Activated T-helper 1 cell treated with anti-CD3 and anti-CD28 coated beads, Interleukin-12 subunit alpha, Interleukin-12 subunit beta, Interleukin-2, Interleukin-4 antibody, amounts not matched to agents 30 ng/mL and 10 ng/mL and 1 ng/mL, durations not matched to agents 14 hours and 24 hours and 36 hours (primary cell): Measurements from ENCODE around the gene RAD51C. TPM values are rescaled to one million over a fixed set of nuclear protein-coding genes. Genes with fewer than 3 reads are reported as not detected.
A peak's percentile ranks its signal among the peaks of the same experiment; 100 is the strongest.
"Not testable (repeated sequence)": the region's sequence is repeated elsewhere in the genome, so short reads cannot be mapped to it uniquely, and the experiment has no call there.

Experiments used
- DNase-seq: peaks from one replicate; pipeline ENCODE4 v3.0.0; 2021; ENCODE audit warnings: low spot score
- H3K27ac Mint-ChIP-seq: one replicate; pipeline ENCODE4 v1.8.0; 2021; ENCODE audit warnings: mild to moderate bottlenecking, mixed read lengths
- H3K27me3 Mint-ChIP-seq: one replicate; pipeline ENCODE4 v1.8.0; 2022; ENCODE audit warnings: mild to moderate bottlenecking, moderate library complexity, mixed read lengths; ENCODE audit not compliant: insufficient read depth
- H3K36me3 Mint-ChIP-seq: one replicate; pipeline ENCODE4 v1.8.0; 2021; ENCODE audit warnings: low read depth, mixed read lengths
- H3K4me1 Mint-ChIP-seq: one replicate; pipeline ENCODE4 v1.8.0; 2021; ENCODE audit warnings: low read depth, mixed read lengths
- H3K4me3 Mint-ChIP-seq: one replicate; pipeline ENCODE4 v1.8.0; 2021; ENCODE audit warnings: mild to moderate bottlenecking, moderate library complexity, mixed read lengths
- H3K9me3 Mint-ChIP-seq: one replicate; pipeline ENCODE4 v1.8.0; 2021; ENCODE audit warnings: mixed read lengths
- intact Hi-C: fragments of 100-400 bp; cut with micrococcal nuclease; formaldehyde crosslinking; loops from one replicate; pipeline ENCODE4 v1.15.1; 2024
- total RNA-seq: library from RNA; stranded (reverse); gene quantifications from 2 replicates; pipeline ENCODE4 v1.2.3, GENCODE V29; 2022

RAD51C gene
- total RNA-seq, 1 donor from 2014 or later: 91.2 TPM

GRCh38 chr17:58722274-58722673 is 29.9 kb downstream of the RAD51C start:
- Mint-ChIP-seq H3K27ac (no peak overlapping the region), H3K4me3 (no peak overlapping the region), H3K36me3 (peaks cover 24% of the 10 kb centered on the region), H3K27me3 (no peaks in the 10 kb centered on the region), H3K4me1 (no peaks in the 10 kb centered on the region), H3K9me3 (no peaks in the 10 kb centered on the region)
- intact Hi-C loops: no loop called here
- DNase-seq: no peak

GRCh38 chr17:58722696-58723095 is 30.3 kb downstream of the RAD51C start:
- Mint-ChIP-seq H3K4me3 (no peak overlapping the region), H3K4me1 (no peaks in the 10 kb centered on the region), H3K9me3 (no peaks in the 10 kb centered on the region), H3K27me3 (no peaks in the 10 kb centered on the region), H3K36me3 (peaks cover 22% of the 10 kb centered on the region), H3K27ac (no peak overlapping the region)
- no peak for DNase-seq
- intact Hi-C loops: no loop called here

- Mint-ChIP-seq H3K4me1 (peaks cover 5% of the 10 kb centered on the region), H3K27me3 (no peaks in the 10 kb centered on the region), H3K27ac (no peak overlapping the region), H3K36me3 (peaks cover 15% of the 10 kb centered on the region), H3K4me3 (no peak overlapping the region), H3K9me3 (no peaks in the 10 kb centered on the region)
- intact Hi-C loops: no loop called here
- no peak for DNase-seq
These were observed 36.4 kb downstream of the RAD51C start for GRCh38 chr17:58728798-58729197.

GRCh38 chr17:58730937-58731336 is 38.5 kb downstream of the RAD51C start:
- H3K4me3 Mint-ChIP-seq: no peak overlapping the region
- peaks cover 5% of the 10 kb centered on the region for H3K4me1 Mint-ChIP-seq
- no peak for DNase-seq
- H3K27ac Mint-ChIP-seq: no peak overlapping the region
- H3K27me3 Mint-ChIP-seq: no peaks in the 10 kb centered on the region
- intact Hi-C loops: no loop called here
- no peaks in the 10 kb centered on the region for H3K9me3 Mint-ChIP-seq
- peaks cover 6% of the 10 kb centered on the region for H3K36me3 Mint-ChIP-seq

- DNase-seq: no peak
- Mint-ChIP-seq H3K27ac (no peak overlapping the region), H3K4me3 (no peak overlapping the region), H3K4me1 (peaks cover under 1% of the 10 kb centered on the region), H3K27me3 (no peaks in the 10 kb centered on the region), H3K9me3 (no peaks in the 10 kb centered on the region), H3K36me3 (peaks cover 3% of the 10 kb centered on the region)
- intact Hi-C loops: no loop called here
These were observed 41.6 kb downstream of the RAD51C start for GRCh38 chr17:58734040-58734439.

GRCh38 chr17:58734811-58735210 is 42.4 kb downstream of the RAD51C start:
- DNase-seq: no peak
- H3K27ac Mint-ChIP-seq: no peak overlapping the region
- intact Hi-C loops: no loop called here
- H3K9me3 Mint-ChIP-seq: no peaks in the 10 kb centered on the region
- no peak overlapping the region for H3K4me3 Mint-ChIP-seq
- no peaks in the 10 kb centered on the region for H3K4me1 Mint-ChIP-seq
- peaks cover 3% of the 10 kb centered on the region for H3K36me3 Mint-ChIP-seq
- H3K27me3 Mint-ChIP-seq: no peaks in the 10 kb centered on the region

GRCh38 chr17:58741121-58741625 is 48.8 kb downstream of the RAD51C start:
- intact Hi-C loops: no loop called here
- H3K4me3 Mint-ChIP-seq: no peak overlapping the region
- no peak overlapping the region for H3K27ac Mint-ChIP-seq
- no peaks in the 10 kb centered on the region for H3K4me1 Mint-ChIP-seq
- DNase-seq: no peak
- H3K36me3 Mint-ChIP-seq: no peaks in the 10 kb centered on the region
- no peaks in the 10 kb centered on the region for H3K27me3 Mint-ChIP-seq
- no peaks in the 10 kb centered on the region for H3K9me3 Mint-ChIP-seq

GRCh38 chr17:58747674-58748073 is 55.3 kb downstream of the RAD51C start:
- Mint-ChIP-seq H3K27ac (no peak overlapping the region), H3K4me1 (no peaks in the 10 kb centered on the region), H3K36me3 (no peaks in the 10 kb centered on the region), H3K27me3 (peaks cover 7% of the 10 kb centered on the region), H3K9me3 (no peaks in the 10 kb centered on the region), H3K4me3 (no peak overlapping the region)
- intact Hi-C loops: no loop called here
- DNase-seq: no peak

- H3K9me3 Mint-ChIP-seq, H3K4me3 Mint-ChIP-seq, H3K36me3 Mint-ChIP-seq, H3K4me1 Mint-ChIP-seq, DNase-seq, intact Hi-C loops, H3K27ac Mint-ChIP-seq: not testable (repeated sequence)
- H3K27me3 Mint-ChIP-seq: peaks cover 21% of the 10 kb centered on the region
These were observed 57.2 kb downstream of the RAD51C start for GRCh38 chr17:58749627-58750026.

GRCh38 chr17:58753026-58753425 is 60.6 kb downstream of the RAD51C start:
- no peaks in the 10 kb centered on the region for H3K9me3 Mint-ChIP-seq
- peaks cover 43% of the 10 kb centered on the region for H3K27me3 Mint-ChIP-seq
- H3K4me3 Mint-ChIP-seq: no peak overlapping the region
- H3K36me3 Mint-ChIP-seq: no peaks in the 10 kb centered on the region
- intact Hi-C loops: no loop called here
- no peak overlapping the region for H3K27ac Mint-ChIP-seq
- DNase-seq: no peak
- H3K4me1 Mint-ChIP-seq: peaks cover 12% of the 10 kb centered on the region

- H3K4me1 Mint-ChIP-seq: peaks cover 12% of the 10 kb centered on the region
- H3K27me3 Mint-ChIP-seq: peaks cover 56% of the 10 kb centered on the region
- intact Hi-C loops: loop anchor here (2.0 kb wide), 1 partner anchor 250 kb away; no protein-coding TSS in a partner anchor
- no peak for DNase-seq
- peak overlapping the region; percentile 73 for H3K4me3 Mint-ChIP-seq
- H3K9me3 Mint-ChIP-seq: no peaks in the 10 kb centered on the region
- no peak overlapping the region for H3K27ac Mint-ChIP-seq
- no peaks in the 10 kb centered on the region for H3K36me3 Mint-ChIP-seq
These were observed 62.8 kb downstream of the RAD51C start for GRCh38 chr17:58755269-58755576.

- H3K4me3 Mint-ChIP-seq: peak within 1 kb of the TSS; percentile 92
- H3K4me1 Mint-ChIP-seq: peaks cover 12% of the 10 kb centered on the region
- peak within 1 kb of the TSS; percentile 52 for H3K27ac Mint-ChIP-seq
- peak; percentile 45 for DNase-seq
- no peaks in the 10 kb centered on the region for H3K9me3 Mint-ChIP-seq
- intact Hi-C loops: loop anchor here (2.0 kb wide), 2 partner anchors 97 to 249 kb away; no protein-coding TSS in a partner anchor
- H3K27me3 Mint-ChIP-seq: peaks cover 61% of the 10 kb centered on the region
- H3K36me3 Mint-ChIP-seq: no peaks in the 10 kb centered on the region
These were observed 63.3 kb downstream of the RAD51C start, which contains the start of gene PPM1E for GRCh38 chr17:58755577-58756245. TSS of gene PPM1E (plus strand) at chr17:58755854.

- H3K4me1 Mint-ChIP-seq: peaks cover 12% of the 10 kb centered on the region
- no peak for DNase-seq
- H3K4me3 Mint-ChIP-seq: peak overlapping the region; percentile 92
- no peaks in the 10 kb centered on the region for H3K36me3 Mint-ChIP-seq
- no peaks in the 10 kb centered on the region for H3K9me3 Mint-ChIP-seq
- intact Hi-C loops: loop anchor here (2.0 kb wide), 1 partner anchor 98 kb away; no protein-coding TSS in a partner anchor
- peak overlapping the region; percentile 52 for H3K27ac Mint-ChIP-seq
- peaks cover 63% of the 10 kb centered on the region for H3K27me3 Mint-ChIP-seq
These were observed 64.1 kb downstream of the RAD51C start for GRCh38 chr17:58756246-58757161.
